Colonic mucosa (tissue), 4 donors: Measurements from ENCODE around the gene NRBF2. TPM values are rescaled to one million over a fixed set of nuclear protein-coding genes. Genes with fewer than 3 reads are reported as not detected.

Experiments
- DNase-seq: peaks from one replicate; pipeline ENCODE4 v3.0.0-alpha.2; 2020
- H3K27ac ChIP-seq: fragments of 200-600 bp; one replicate; pipeline ENCODE4 v1.8.0; 2021
- H3K27me3 ChIP-seq: fragments of 200-600 bp; one replicate; pipeline ENCODE4 v1.8.0; 2021
- H3K36me3 ChIP-seq: fragments of 200-600 bp; one replicate; pipeline ENCODE4 v1.8.0; 2021
- H3K4me1 ChIP-seq: fragments of 200-600 bp; one replicate; pipeline ENCODE4 v1.8.0; 2021; ENCODE audit warnings: mild to moderate bottlenecking
- H3K4me3 ChIP-seq: fragments of 200-600 bp; one replicate; pipeline ENCODE4 v1.8.0; 2021
- H3K9ac ChIP-seq, 2 donors: one replicate each; pipeline ENCODE4 v1.7.0; 2013; ENCODE audit warnings: control low read depth in 2 of 2, low read depth in 2 of 2, low read length in 2 of 2
- H3K9me3 ChIP-seq: fragments of 200-600 bp; one replicate; pipeline ENCODE4 v1.8.0; 2021
- intact Hi-C: fragments of 100-400 bp; cut with DNase I; formaldehyde crosslinking; loops from one replicate; pipeline ENCODE4 v1.14.1; 2022
- total RNA-seq, 2 donors: library from RNA; stranded (reverse); fragmentation: NEBNext Ultra II Directional in 1 of 2; extraction: Animal tissue kit (Norgen Biotek cat#: 25700) in 1 of 2; gene quantifications; one replicate each; pipeline ENCODE4 v1.2.1, GENCODE V29; 2021
- TF ChIP-seq, protein P1 (sequence below): fragments of 200-600 bp; IDR thresholded peaks from one replicate; pipeline ENCODE4 v1.8.0; 2022; ENCODE audit warnings: antibody characterized with exemption, mild to moderate bottlenecking
- donor health status: healthy.
- donor health status: DM: no; HTN: no; CAD: no.
- donor health status: DM: no; HTN: no; CAD: no.

Gene NRBF2
- total RNA-seq, 2 donors from 2014 or later, result 18.7 to 34.9 TPM

DNA sequence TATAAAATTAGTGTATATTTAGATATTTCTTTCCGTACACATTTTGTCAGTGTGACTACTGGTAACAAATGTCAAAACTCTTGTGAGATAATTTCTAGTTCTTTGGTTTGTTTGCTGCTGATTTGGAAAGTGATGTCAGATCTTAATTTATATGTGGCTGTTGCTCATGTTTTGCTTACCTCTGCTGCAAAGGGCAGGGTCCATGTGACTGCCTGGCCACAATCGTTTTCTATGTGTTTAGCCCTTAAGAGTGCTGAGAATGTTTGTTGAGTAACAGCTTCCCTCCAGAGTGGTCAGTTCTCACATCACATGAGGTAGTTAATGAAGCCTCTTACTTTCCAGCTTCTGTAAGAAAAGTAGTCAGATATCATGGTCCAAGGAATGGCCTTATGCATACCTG, 4.2 kb downstream of the NRBF2 start:
- TF ChIP-seq, protein P1, sequence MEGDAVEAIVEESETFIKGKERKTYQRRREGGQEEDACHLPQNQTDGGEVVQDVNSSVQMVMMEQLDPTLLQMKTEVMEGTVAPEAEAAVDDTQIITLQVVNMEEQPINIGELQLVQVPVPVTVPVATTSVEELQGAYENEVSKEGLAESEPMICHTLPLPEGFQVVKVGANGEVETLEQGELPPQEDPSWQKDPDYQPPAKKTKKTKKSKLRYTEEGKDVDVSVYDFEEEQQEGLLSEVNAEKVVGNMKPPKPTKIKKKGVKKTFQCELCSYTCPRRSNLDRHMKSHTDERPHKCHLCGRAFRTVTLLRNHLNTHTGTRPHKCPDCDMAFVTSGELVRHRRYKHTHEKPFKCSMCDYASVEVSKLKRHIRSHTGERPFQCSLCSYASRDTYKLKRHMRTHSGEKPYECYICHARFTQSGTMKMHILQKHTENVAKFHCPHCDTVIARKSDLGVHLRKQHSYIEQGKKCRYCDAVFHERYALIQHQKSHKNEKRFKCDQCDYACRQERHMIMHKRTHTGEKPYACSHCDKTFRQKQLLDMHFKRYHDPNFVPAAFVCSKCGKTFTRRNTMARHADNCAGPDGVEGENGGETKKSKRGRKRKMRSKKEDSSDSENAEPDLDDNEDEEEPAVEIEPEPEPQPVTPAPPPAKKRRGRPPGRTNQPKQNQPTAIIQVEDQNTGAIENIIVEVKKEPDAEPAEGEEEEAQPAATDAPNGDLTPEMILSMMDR, result no peak
- intact Hi-C loops, result no loop called here
- no peaks in the 10 kb centered on the region for H3K36me3 ChIP-seq
- no peak for DNase-seq
- H3K27me3 ChIP-seq, result no peaks in the 10 kb centered on the region
- H3K9ac ChIP-seq, result no peak overlapping the region
- no peak overlapping the region for H3K4me3 ChIP-seq
- H3K9me3 ChIP-seq, result no peaks in the 10 kb centered on the region
- no peak overlapping the region for H3K27ac ChIP-seq
- peaks cover 5% of the 10 kb centered on the region for H3K4me1 ChIP-seq

DNA sequence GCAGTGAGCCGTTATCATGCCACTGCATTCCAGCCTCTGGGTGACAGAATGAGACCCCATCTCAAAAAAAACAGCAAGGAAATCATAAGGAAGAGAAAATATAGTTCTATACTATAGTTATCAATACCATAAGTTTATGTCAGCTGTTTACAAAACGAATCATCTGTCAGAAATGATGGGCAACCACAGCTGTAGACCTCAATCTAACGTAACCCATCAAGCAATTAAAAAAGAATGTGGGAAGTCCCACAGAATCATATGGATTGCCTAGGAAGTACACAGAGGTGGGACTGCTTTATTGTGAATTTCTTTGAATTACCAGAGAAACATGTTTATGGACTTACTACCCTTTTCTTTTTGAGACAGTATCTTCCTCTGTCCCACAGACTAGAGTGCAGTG, 6.9 kb downstream of the NRBF2 start:
- Histone ChIP-seq H3K36me3 (no peaks in the 10 kb centered on the region), H3K4me1 (no peaks in the 10 kb centered on the region), H3K9ac (no peak overlapping the region), H3K27me3 (no peaks in the 10 kb centered on the region), H3K9me3 (no peaks in the 10 kb centered on the region), H3K4me3 (no peak overlapping the region), H3K27ac (no peak overlapping the region)
- TF ChIP-seq, protein P1, result no peak
- intact Hi-C loops, result no loop called here
- no peak for DNase-seq

DNA sequence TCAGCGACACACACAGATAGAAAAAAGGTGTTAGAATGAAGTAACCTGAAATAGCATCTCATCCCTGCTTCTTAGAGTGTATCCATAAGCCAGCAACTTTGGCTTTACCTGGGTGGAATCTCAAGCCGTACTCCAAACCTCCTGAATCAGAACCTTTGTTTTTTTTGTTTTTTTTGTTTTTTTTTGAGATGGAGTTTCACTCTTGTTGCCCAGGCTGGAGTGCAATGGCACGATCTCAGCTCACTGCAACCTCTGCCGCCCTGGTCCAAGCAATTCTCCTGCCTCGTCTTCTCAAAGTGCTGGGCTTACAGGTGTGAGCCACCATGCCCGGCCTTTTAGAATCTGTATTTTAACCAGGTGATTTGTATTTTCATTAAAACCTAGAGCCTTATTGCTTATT, 9.0 kb downstream of the NRBF2 start:
- no peak overlapping the region for H3K4me3 ChIP-seq
- TF ChIP-seq, protein P1, result no peak
- no peak overlapping the region for H3K9ac ChIP-seq
- no peaks in the 10 kb centered on the region for H3K36me3 ChIP-seq
- DNase-seq, result no peak
- H3K4me1 ChIP-seq, result no peaks in the 10 kb centered on the region
- H3K9me3 ChIP-seq, result no peaks in the 10 kb centered on the region
- no peaks in the 10 kb centered on the region for H3K27me3 ChIP-seq
- intact Hi-C loops, result no loop called here
- H3K27ac ChIP-seq, result no peak overlapping the region

DNA sequence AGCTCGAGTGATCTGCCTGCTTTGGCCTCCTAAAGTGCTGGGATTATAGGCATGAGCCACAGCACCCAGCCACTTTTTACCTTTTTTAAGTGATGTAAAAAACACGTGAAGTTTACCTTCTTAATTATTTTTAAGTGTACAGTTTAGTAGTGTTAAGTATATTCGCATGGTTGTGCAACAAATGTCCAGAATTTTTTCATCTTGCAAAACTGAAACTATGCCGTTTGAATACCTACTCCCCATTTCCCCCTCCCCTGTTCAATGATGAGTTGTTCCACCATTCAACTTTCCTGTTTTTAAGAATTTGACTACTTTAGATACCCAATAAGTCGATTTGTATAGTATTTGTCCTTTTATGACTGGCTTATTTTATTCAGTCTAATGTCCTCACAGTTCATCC, 10.9 kb downstream of the NRBF2 start:
- Histone ChIP-seq H3K36me3 (no peaks in the 10 kb centered on the region), H3K27me3 (no peaks in the 10 kb centered on the region), H3K4me3 (no peak overlapping the region), H3K4me1 (no peaks in the 10 kb centered on the region), H3K27ac (no peak overlapping the region), H3K9ac (no peak overlapping the region), H3K9me3 (no peaks in the 10 kb centered on the region)
- TF ChIP-seq, protein P1, result no peak
- DNase-seq, result no peak
- intact Hi-C loops, result no loop called here

DNA sequence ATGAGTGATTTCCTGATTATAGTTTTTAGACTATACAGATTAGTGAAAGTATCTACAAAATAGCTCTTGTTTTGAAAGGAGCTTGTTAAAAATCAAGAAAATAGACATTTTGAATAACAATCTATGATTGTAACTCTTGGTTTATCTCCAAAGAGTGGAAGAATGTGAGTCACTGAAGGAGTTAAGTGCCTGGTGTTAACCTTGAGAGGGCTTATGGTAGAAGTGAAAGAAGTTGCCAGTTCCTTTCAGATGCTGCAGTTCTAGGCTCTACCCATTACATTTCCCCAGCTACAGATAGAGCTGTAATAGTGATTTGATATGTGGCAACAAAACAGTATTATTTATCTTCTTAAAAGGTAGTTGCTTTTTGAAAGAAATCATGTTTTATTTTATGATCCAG, 12.7 kb downstream of the NRBF2 start:
- TF ChIP-seq, protein P1, result no peak
- no peaks in the 10 kb centered on the region for H3K9me3 ChIP-seq
- H3K4me1 ChIP-seq, result no peaks in the 10 kb centered on the region
- H3K9ac ChIP-seq, result no peak overlapping the region
- H3K4me3 ChIP-seq, result no peak overlapping the region
- no peaks in the 10 kb centered on the region for H3K36me3 ChIP-seq
- no peak for DNase-seq
- no peak overlapping the region for H3K27ac ChIP-seq
- no peaks in the 10 kb centered on the region for H3K27me3 ChIP-seq
- intact Hi-C loops, result no loop called here

DNA sequence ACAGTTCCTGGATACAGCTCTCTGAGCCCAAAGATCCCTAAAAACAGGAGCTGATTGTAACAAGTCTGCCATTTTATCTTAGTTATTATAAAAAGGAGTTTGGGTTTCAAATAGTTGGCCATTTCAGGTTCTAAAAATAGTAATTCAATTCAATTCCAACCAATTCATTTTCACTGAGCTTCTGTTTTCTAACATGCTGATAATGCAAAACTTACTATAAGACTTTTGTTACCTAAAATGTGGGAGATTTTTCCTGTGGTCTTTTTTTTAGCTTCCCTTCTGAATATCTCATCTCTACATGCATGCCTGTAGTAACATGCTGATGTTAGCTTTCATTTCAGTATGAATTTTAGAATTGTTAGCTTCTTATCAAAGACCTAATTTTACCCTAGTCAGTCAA, 13.4 kb downstream of the NRBF2 start:
- no peaks in the 10 kb centered on the region for H3K27me3 ChIP-seq
- H3K9me3 ChIP-seq, result no peaks in the 10 kb centered on the region
- no peak for DNase-seq
- no peaks in the 10 kb centered on the region for H3K36me3 ChIP-seq
- TF ChIP-seq, protein P1, result no peak
- intact Hi-C loops, result no loop called here
- no peak overlapping the region for H3K27ac ChIP-seq
- no peaks in the 10 kb centered on the region for H3K4me1 ChIP-seq
- H3K9ac ChIP-seq, result no peak overlapping the region
- H3K4me3 ChIP-seq, result no peak overlapping the region
